H1 (cell line): ENCODE results near the gene ADGRB2. TPM values are rescaled to one million over a fixed set of nuclear protein-coding genes. Genes with fewer than 3 reads are reported as not detected.

ENCODE experiments used
- CTCF ChIA-PET: fragments of 300-600 bp; sonication (Branson Sonifier 250); formaldehyde crosslinking; loops from one replicate; lab custom pipeline; 2021; ENCODE audit not compliant: partially characterized antibody; lab: Charles Lee
- POLR2A ChIA-PET: fragments of 300-600 bp; sonication (Branson Sonifier 250); formaldehyde crosslinking; loops from one replicate; lab custom pipeline; 2021; ENCODE audit warnings: inconsistent platforms; ENCODE audit not compliant: partially characterized antibody; lab: Charles Lee
- DNase-seq, 2 experiments: peaks; one replicate each; pipeline versions ENCODE4 v3.0.0 to v3.0.0-alpha.2; 2010 to 2022; ENCODE audit warnings: low spot score in 2 of 2, low read depth in 1 of 2, mixed read lengths in 1 of 2
- FAIRE-seq: peaks from 2 replicates; lab custom pipeline; 2011; peaks lifted over from hg19 to GRCh38; lab: Jason Lieb, UNC
- H2AFZ ChIP-seq: 2 replicates; pipeline ENCODE4 v1.8.1; 2012; ENCODE audit warnings: low read length, inconsistent platforms
- H2AK5ac ChIP-seq: 2 replicates; pipeline ENCODE4 v1.6.1; 2013; ENCODE audit warnings: low read depth, low read length
- H2BK120ac ChIP-seq: replicated peaks from 2 replicates; pipeline ENCODE3; 2013; ENCODE audit warnings: low read depth, low read length, inconsistent platforms
- H2BK12ac ChIP-seq: 2 replicates; pipeline ENCODE4 v1.6.1; 2013; ENCODE audit warnings: low read depth, low read length
- H2BK15ac ChIP-seq: 2 replicates; pipeline ENCODE4 v1.6.1; 2013; ENCODE audit warnings: low read length
- H2BK20ac ChIP-seq: 2 replicates; pipeline ENCODE4 v1.6.1; 2013; ENCODE audit warnings: low read length
- H2BK5ac ChIP-seq: 2 replicates; pipeline ENCODE4 v1.6.1; 2013; ENCODE audit warnings: low read depth, low read length
- H3K14ac ChIP-seq: 2 replicates; pipeline ENCODE4 v1.6.1; 2013; ENCODE audit warnings: inconsistent platforms; ENCODE audit not compliant: insufficient read length
- H3K18ac ChIP-seq: 2 replicates; pipeline ENCODE4 v1.6.1; 2013; ENCODE audit warnings: low read length; ENCODE audit errors: extremely low read depth
- H3K23ac ChIP-seq: 2 replicates; pipeline ENCODE4 v1.6.1; 2013; ENCODE audit warnings: inconsistent platforms; ENCODE audit not compliant: insufficient read length
- H3K23me2 ChIP-seq: 2 replicates; pipeline ENCODE4 v1.6.1; 2013; ENCODE audit warnings: low read depth, low read length
- H3K27ac ChIP-seq: 2 replicates; pipeline ENCODE4 v1.6.1; 2011; ENCODE audit warnings: low read depth, low read length, inconsistent platforms
- H3K27me3 ChIP-seq, 4 experiments: replicated peaks in 1 of 4; 1 replicate in 1 of 4; 2 replicates in 3 of 4; pipeline versions ENCODE4 v1.6.1 to v1.8.1; 2011 to 2013; ENCODE audit warnings: low read length in 3 of 4, mild to moderate bottlenecking in 3 of 4, inconsistent platforms in 2 of 4, mixed read lengths in 2 of 4, moderate library complexity in 1 of 4; ENCODE audit not compliant: control insufficient read depth in 3 of 4, insufficient read depth in 3 of 4; ENCODE audit errors: extremely low read depth in 1 of 4
- H3K36me3 ChIP-seq, 4 experiments: 2 replicates each; pipeline versions ENCODE4 v1.6.1 to v1.8.1; 2011 to 2013; ENCODE audit warnings: mild to moderate bottlenecking in 4 of 4, low read length in 3 of 4, moderate library complexity in 2 of 4, control low read depth in 1 of 4, inconsistent platforms in 1 of 4; ENCODE audit not compliant: insufficient read depth in 4 of 4, control insufficient read depth in 2 of 4
- H3K4ac ChIP-seq: replicated peaks from 2 replicates; pipeline ENCODE3; 2013; ENCODE audit warnings: low read length, low read depth, mixed read lengths, inconsistent platforms; ENCODE audit not compliant: insufficient read length
- H3K4me1 ChIP-seq, 4 experiments: replicated peaks in 1 of 4; 1 replicate in 1 of 4; 2 replicates in 3 of 4; pipeline versions ENCODE4 v1.6.1 to v1.8.1; 2011 to 2013; ENCODE audit warnings: low read length in 3 of 4, inconsistent platforms in 2 of 4, mixed read lengths in 1 of 4; ENCODE audit not compliant: insufficient read depth in 4 of 4, control insufficient read depth in 3 of 4
- H3K4me2 ChIP-seq, 2 experiments: 2 replicates each; pipeline versions ENCODE4 v1.6.1 to v1.8.1; 2011 to 2013; ENCODE audit warnings: low read depth in 2 of 2, low read length in 2 of 2, control low read depth in 1 of 2, inconsistent platforms in 1 of 2, mild to moderate bottlenecking in 1 of 2; ENCODE audit not compliant: insufficient read depth in 1 of 2
- H3K4me3 ChIP-seq, 4 experiments: fragments of 200-600, 300-600 bp in 1 of 4; sonication (generic), shearing (Covaris generic), sonication (Bioruptor Twin) in 1 of 4; 2 replicates each; pipeline versions ENCODE4 v1.5.1 to v1.8.1; 2011 to 2016; ENCODE audit warnings: low read length in 4 of 4, low read depth in 3 of 4, control low read depth in 2 of 4, inconsistent platforms in 2 of 4, mild to moderate bottlenecking in 2 of 4, mixed read lengths in 1 of 4, moderate library complexity in 1 of 4; ENCODE audit not compliant: insufficient read depth in 2 of 4; ENCODE audit errors: extremely low read depth in 1 of 4
- H3K56ac ChIP-seq: replicated peaks from 2 replicates; pipeline ENCODE3; 2013; ENCODE audit warnings: low read depth, mild to moderate bottlenecking, mixed read lengths, low read length, inconsistent platforms; ENCODE audit not compliant: insufficient read length
- H3K79me1 ChIP-seq: 2 replicates; pipeline ENCODE4 v1.6.1; 2013; ENCODE audit warnings: low read depth, low read length, control low read depth
- H3K79me2 ChIP-seq, 2 experiments: 2 replicates each; pipeline versions ENCODE4 v1.6.1 to v1.8.1; 2012 to 2013; ENCODE audit warnings: low read length in 2 of 2, mild to moderate bottlenecking in 2 of 2, inconsistent platforms in 1 of 2; ENCODE audit not compliant: insufficient read depth in 2 of 2, control insufficient read depth in 1 of 2
- H3K9ac ChIP-seq, 4 experiments: replicated peaks in 1 of 4; 1 replicate in 1 of 4; 2 replicates in 3 of 4; pipeline versions ENCODE4 v1.6.1 to v1.8.1; 2011 to 2013; ENCODE audit warnings: low read depth in 3 of 4, low read length in 3 of 4, control low read depth in 2 of 4, mild to moderate bottlenecking in 2 of 4, moderate library complexity in 2 of 4, inconsistent platforms in 1 of 4; ENCODE audit errors: extremely low read depth in 1 of 4
- H3K9me3 ChIP-seq, 2 experiments: 2 replicates each; pipeline versions ENCODE4 v1.6.1 to v1.8.1; 2012 to 2013; ENCODE audit warnings: mild to moderate bottlenecking in 2 of 2, moderate library complexity in 2 of 2, control low read depth in 1 of 2, inconsistent platforms in 1 of 2, low read depth in 1 of 2, low read length in 1 of 2, mixed read lengths in 1 of 2; ENCODE audit not compliant: insufficient read depth in 2 of 2
- H4K20me1 ChIP-seq, 2 experiments: replicated peaks in 1 of 2; 2 replicates each; pipeline versions ENCODE3 to v1.8.1; 2011 to 2013; ENCODE audit warnings: inconsistent platforms in 2 of 2, low read length in 2 of 2, mild to moderate bottlenecking in 1 of 2; ENCODE audit not compliant: insufficient read depth in 2 of 2, control insufficient read depth in 1 of 2
- H4K5ac ChIP-seq: 2 replicates; pipeline ENCODE4 v1.6.1; 2013; ENCODE audit warnings: low read length, low read depth, mixed read lengths, inconsistent platforms; ENCODE audit not compliant: insufficient read length
- H4K8ac ChIP-seq: 2 replicates; pipeline ENCODE4 v1.8.0; 2013; ENCODE audit warnings: mild to moderate bottlenecking, moderate library complexity, low read length, inconsistent platforms; ENCODE audit not compliant: insufficient read depth; ENCODE audit errors: extremely low read depth
- H4K91ac ChIP-seq: replicated peaks from 2 replicates; pipeline ENCODE3; 2013; ENCODE audit warnings: low read length, mixed read lengths, inconsistent platforms; ENCODE audit not compliant: insufficient read length
- GABPA ChIP-seq: IDR thresholded peaks from 2 replicates; pipeline ENCODE4 v1.6.1; 2011; ENCODE audit warnings: mild to moderate bottlenecking, low read length, moderate library complexity, borderline replicate concordance; ENCODE audit not compliant: insufficient read depth
- HDAC2 ChIP-seq, 2 experiments: fragments of 300-600 bp in 1 of 2; sonication (generic) in 1 of 2; IDR thresholded peaks; 2 replicates each; pipeline ENCODE4 v1.6.1; 2011 to 2012; ENCODE audit warnings: low read depth in 2 of 2, low read length in 2 of 2, mild to moderate bottlenecking in 2 of 2, moderate library complexity in 2 of 2, borderline replicate concordance in 1 of 2, inconsistent platforms in 1 of 2
- RNF2 ChIP-seq: fragments of 200-900, 300-1000 bp; sonication (generic); IDR thresholded peaks from 2 replicates; pipeline ENCODE4 v1.7.1; 2016; ENCODE audit warnings: borderline replicate concordance, low read depth, mild to moderate bottlenecking, antibody characterized with exemption, low read length; ENCODE audit not compliant: poor library complexity, severe bottlenecking; ENCODE audit errors: missing control alignments
- SAP30 ChIP-seq: fragments of 300-600 bp; sonication (generic); IDR thresholded peaks from 2 replicates; pipeline ENCODE4 v1.7.1; 2012; ENCODE audit warnings: low read length, moderate library complexity, mild to moderate bottlenecking, inconsistent platforms; ENCODE audit not compliant: insufficient read depth, insufficient replicate concordance
- SP1 ChIP-seq: IDR thresholded peaks from 2 replicates; pipeline ENCODE4 v1.6.1; 2011; ENCODE audit warnings: low read depth, low read length
- USF2 ChIP-seq: IDR thresholded peaks from 2 replicates; pipeline ENCODE4 v1.6.1; 2011; ENCODE audit warnings: low read length, improper control_type of control experiment
- WGBS, 2 experiments: shearing (Covaris generic) in 1 of 2; methylation state at CpG; one replicate each; pipeline versions ENCODE4 v1.1.6 to v1.1.7; 2013 to 2015; ENCODE audit warnings: low lambda C conversion rate in 2 of 2, mixed read lengths in 2 of 2, inconsistent platforms in 1 of 2, low coverage in 1 of 2, missing lambda C conversion rate in 1 of 2; ENCODE audit not compliant: insufficient replicate concordance in 2 of 2, insufficient coverage in 1 of 2, insufficient read length in 1 of 2; ENCODE audit errors: extremely low coverage in 1 of 2, missing lambda C conversion rate in 1 of 2; 5-methylcytosine and 5-hydroxymethylcytosine counted together
- polyA plus RNA-seq, 7 experiments: library from polyadenylated mRNA; depleted of rRNA in 3 of 7; stranded (reverse) in 5 of 7; unstranded in 2 of 7; fragments of >200 nt in 5 of 7; fragments of 200-250 nt in 2 of 7; gene quantifications; 1 replicate in 5 of 7; 2 replicates in 1 of 7; 4 replicates in 1 of 7; pipeline versions ENCODE4 v1.2.1 to v1.2.3, GENCODE V29; 2011 to 2013; ENCODE audit warnings: missing spikeins in 2 of 7, mixed read lengths in 2 of 7
- total RNA-seq: library from RNA; stranded (reverse); fragmentation: NEBNext Ultra II Directional; extraction: Animal tissue kit (Norgen Biotek cat#: 25700); gene quantifications from 2 replicates; pipeline ENCODE4 v1.2.1, GENCODE V29; 2021

Gene ADGRB2
- total and polyA plus RNA-seq, 2 of the 8 experiments (the other 6 are each of a cell fraction or from before 2014, with no cell fraction given): 15.6 to 26.2 TPM

DNA sequence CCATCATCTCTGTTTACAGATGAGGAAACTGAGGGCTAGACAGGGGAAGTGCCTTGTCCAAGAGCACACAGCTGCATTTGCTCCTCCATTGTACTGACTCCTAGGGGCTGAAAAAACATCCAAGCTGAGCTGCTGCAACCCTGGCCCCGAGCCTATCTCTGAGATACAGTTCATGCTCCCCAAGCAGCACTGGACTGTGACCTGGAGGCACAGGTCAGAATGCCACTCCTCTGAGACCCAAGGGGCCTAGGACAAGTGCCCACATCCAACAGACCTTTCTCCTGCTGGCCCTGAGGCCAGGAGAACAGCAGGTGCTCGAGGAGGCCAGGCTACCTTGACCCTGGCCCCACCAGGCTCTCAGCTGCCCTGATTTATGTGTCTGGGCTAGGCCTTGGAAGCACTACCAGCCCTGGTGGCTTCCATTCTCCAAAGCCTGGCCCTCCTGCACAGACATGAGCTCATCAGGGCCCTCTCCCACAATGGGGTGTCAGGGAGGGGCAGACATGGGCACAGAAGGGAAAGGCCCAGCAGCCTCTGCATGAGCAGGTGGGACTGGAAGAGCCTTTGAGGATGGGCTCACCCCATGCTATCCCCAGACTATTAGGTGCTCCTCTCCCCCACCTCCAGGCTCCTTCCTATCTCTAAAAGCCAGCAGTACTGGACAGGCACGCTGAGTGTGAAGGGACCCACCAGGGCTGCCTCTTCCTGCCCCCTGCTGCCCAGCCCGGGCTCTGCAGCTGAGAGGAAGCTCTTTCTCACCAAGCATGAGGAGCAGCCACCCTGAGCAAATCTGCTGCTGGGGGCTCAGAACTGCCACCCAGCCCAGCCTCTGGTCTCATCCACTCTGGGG lies 18.8 kb downstream of the ADGRB2 start:
- no peak overlapping the region for H2AFZ ChIP-seq
- H3K14ac ChIP-seq: no peak overlapping the region
- H2BK120ac ChIP-seq: no peak overlapping the region
- no peak overlapping the region for H3K4ac ChIP-seq
- no peaks in the 10 kb centered on the region for H3K36me3 ChIP-seq
- H2AK5ac ChIP-seq: no peak overlapping the region
- CTCF ChIA-PET: interaction anchor here (0.6 to 9.2 kb wide), 48 partner anchors 8 to 197 kb away, joined by 3 to 130 read pairs (median 6); partner anchors contain the start of gene COL16A1
- peaks cover 0 to 3% of the 10 kb centered on the region in 2 experiments for H4K20me1 ChIP-seq
- no peak overlapping the region for H2BK20ac ChIP-seq
- H4K91ac ChIP-seq: no peak overlapping the region
- H3K27me3 ChIP-seq: no peaks in the 10 kb centered on the region
- no peaks in the 10 kb centered on the region for H3K9me3 ChIP-seq
- no peaks in the 10 kb centered on the region for H3K79me1 ChIP-seq
- peaks cover 0 to 8% (median 6%) of the 10 kb centered on the region in 4 experiments; a peak in 6 of 7 replicates for H3K4me1 ChIP-seq
- no peak overlapping the region; the same call in 1 of the 2 replicates for H2BK12ac ChIP-seq
- no peak overlapping the region for H3K56ac ChIP-seq
- FAIRE-seq (no peak), DNase-seq (peak in 1 of 2 experiments; percentile 88)
- H3K23ac ChIP-seq: no peak overlapping the region
- no peak overlapping the region for H4K5ac ChIP-seq
- WGBS, 2 experiments: 50% methylated on average over 4 of the region's 4 CpGs; no CpG with 5 or more reads in 1 of the 2 experiments
- POLR2A ChIA-PET: interaction anchor here (0.7 to 1.9 kb wide), 10 partner anchors 11 to 101 kb away, joined by 3 to 9 read pairs (median 3); partner anchors contain the start of gene PEF1
- H3K18ac ChIP-seq: 0 out of 2 replicates have a peak overlapping the region, but pooled peaks have one; percentile 39
- no peaks in the 10 kb centered on the region for H3K79me2 ChIP-seq
- H2BK5ac ChIP-seq: no peak overlapping the region
- no peak overlapping the region for H3K27ac ChIP-seq
- no peak overlapping the region for H3K4me3 ChIP-seq
- no peaks in the 10 kb centered on the region for H3K23me2 ChIP-seq
- H3K9ac ChIP-seq: no peak overlapping the region
- peak overlapping the region; percentile 54; the same call in 1 of the 2 replicates for H4K8ac ChIP-seq
- no peak overlapping the region for H3K4me2 ChIP-seq
- H2BK15ac ChIP-seq: 0 out of 2 replicates have a peak overlapping the region, but pooled peaks have one; percentile 46
- no peak for TF ChIP-seq USF2
- TF ChIP-seq HDAC2 (IDR thresholded peaks at IDR 0.05; ENCODE audit: borderline replicate concordance in 1 of 2, low read depth in 2 of 2, low read length in 2 of 2): no peak
- no peak for TF ChIP-seq RNF2
- no peak for TF ChIP-seq SP1
- TF ChIP-seq SAP30: no peak
- peak; percentile 49; the same call in 1 of the 2 replicates for TF ChIP-seq GABPA
